ENCODE measurements around the gene BCL11B. TPM values are rescaled to one million over a fixed set of nuclear protein-coding genes. Genes with fewer than 3 reads are reported as not detected.

BCL11B gene
- total RNA-seq, 1 donor from 2014 or later: 0.85 TPM

DNA sequence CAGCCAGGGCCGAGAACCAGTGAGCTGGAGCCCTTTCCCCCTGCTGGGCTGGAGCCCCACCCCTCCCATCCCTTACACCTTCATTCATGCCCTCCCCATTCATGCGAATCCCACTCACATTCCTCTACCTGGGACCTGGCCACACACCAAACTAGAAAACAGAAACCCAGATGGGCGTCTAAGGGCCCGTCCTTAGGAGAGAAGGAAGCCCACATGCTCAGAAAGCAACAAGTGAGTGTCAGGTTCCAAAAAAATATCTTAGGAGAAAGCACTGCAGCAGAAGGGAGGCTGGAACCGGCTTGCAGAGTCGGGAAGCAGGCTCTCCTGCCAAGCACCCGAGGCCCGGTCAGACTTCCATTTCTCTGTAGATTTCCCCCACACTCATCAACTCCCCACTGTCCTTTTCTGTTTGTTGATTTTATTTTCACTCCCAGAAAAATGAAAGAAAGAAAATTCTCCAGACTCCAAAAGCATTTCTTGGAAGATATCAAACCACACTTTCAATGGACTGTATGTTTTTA is 13.6 kb downstream of the BCL11B start:
- ATAC-seq (no peak), DNase-seq (ENCODE audit: low spot score) (no peak)
- intact Hi-C loops (cut with DNase I): loop anchor here (10.0 kb wide), 1 partner anchor 1814 kb away; no protein-coding TSS in a partner anchor

- intact Hi-C loops (cut with DNase I): loop anchor here (10.0 kb wide), 1 partner anchor 1813 kb away; no protein-coding TSS in a partner anchor
- ATAC-seq (no peak), DNase-seq (ENCODE audit: low spot score) (no peak)
These were observed 14.2 kb downstream of the BCL11B start for GRCh38 chr14:99257673-99258221.

GRCh38 chr14:99257122-99257672 is 14.8 kb downstream of the BCL11B start:
- ATAC-seq: no peak

DNA sequence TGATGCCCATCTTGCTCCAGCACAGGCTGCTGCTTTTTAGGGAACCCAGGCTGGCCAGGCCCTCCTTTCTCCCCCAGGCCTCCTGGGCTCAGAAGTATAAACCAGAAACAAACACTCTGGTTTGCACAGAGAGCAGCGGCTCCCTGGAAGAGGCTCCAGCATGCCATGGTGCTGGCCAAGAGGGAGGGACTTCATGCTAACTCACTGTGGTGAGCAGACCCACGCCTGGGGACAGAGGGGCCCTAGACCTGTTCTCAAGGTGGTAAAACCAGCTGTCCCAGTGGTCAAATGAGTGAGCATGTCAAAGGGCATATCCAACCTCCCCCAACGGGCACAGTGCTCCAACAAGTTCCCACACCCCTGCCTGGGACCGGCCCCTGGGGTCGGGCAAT is 15.5 kb downstream of the BCL11B start:
- DNase-seq (ENCODE audit: low spot score) (no peak), ATAC-seq (no peak)
- intact Hi-C loops (cut with DNase I): loop anchor here (10.0 kb wide), 1 partner anchor 1812 kb away; no protein-coding TSS in a partner anchor

More at GRCh38 chr14:99257122-99257672, 14.8 kb downstream of the BCL11B start:
- no peak for DNase-seq (ENCODE audit: low spot score)
- intact Hi-C loops (cut with DNase I): loop anchor here (10.0 kb wide), 1 partner anchor 1812 kb away; no protein-coding TSS in a partner anchor

DNA sequence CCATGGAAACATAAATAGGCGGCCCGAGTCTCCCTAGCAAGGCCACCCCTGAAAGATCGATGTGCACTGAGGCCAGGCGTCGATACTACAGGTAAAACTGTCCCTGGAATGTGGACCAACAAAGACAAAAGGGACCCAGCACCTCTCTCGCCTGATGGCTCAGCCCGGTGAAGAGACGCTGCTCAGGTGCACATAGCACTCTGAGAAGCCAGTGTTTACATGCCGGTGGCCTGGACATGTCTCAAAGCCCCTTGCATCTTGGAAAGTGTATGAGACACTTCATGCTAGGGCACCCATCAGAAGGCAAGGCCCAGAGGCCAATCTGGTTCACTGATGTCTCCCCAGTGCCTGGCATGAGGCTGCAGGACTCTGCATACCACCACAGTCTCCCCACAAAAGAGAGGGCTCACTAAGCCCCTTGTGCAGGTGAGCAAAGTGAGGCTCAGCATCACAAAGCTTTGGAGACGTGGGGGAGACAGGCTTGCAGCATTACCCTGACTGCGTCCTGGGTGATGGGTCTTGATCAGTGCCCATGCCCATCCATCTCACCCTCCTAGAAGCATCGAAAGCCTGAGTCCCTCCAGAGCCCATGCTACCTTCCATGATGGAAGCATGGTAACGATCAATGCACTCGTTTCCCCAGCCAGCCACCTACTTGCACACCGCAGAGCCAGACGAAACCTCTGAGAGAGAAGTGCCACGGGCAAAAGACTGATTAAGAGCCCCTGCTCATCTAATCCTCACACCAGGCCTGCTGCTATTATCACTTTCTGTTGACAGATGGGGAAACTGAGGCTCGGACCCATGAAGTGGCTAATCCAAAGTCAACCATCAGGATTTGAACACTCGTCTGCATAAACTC is 16.1 kb downstream of the BCL11B start:
- DNase-seq (ENCODE audit: low spot score) (no peak), ATAC-seq (no peak)
- intact Hi-C loops (cut with DNase I): loop anchor here (10.0 kb wide), 1 partner anchor 1811 kb away; no protein-coding TSS in a partner anchor

DNA sequence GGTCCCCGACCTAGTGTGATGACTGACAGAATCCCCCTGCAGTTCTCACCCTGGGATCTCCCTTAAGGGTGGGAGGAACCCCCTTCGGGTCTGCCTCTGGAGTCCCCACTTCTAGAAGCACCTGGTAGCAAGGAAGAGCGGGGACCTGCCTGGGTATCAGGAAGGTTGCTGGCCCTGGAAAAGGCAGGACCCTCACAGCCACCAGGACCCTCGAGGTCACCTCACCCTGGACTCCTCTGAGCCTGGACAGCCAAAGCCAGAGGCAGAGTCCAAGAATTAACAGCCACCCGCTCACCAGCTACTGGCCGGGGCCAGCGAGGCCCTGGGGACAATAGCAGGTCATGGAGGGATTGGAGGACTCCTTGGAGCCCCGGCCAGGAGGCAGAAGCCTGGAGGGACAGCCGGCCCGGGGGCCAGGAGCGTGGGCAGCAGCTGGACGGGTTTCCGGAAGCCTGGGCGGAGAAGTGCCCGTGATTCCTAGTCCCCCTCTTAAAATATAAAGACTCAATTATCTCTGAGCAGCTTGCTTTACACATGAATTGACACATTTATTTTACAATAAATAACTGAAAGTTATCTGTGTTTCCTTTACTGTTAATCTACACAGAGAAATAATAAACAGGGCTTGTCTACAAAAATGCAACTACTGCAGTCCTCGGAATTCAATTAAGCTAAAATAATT is 17.5 kb downstream of the BCL11B start:
- intact Hi-C loops (cut with DNase I): loop anchor here (10.0 kb wide), 1 partner anchor 1810 kb away; no protein-coding TSS in a partner anchor
- ATAC-seq (no peak), DNase-seq (ENCODE audit: low spot score) (no peak)

- no peak for DNase-seq (ENCODE audit: low spot score)
- intact Hi-C loops (cut with DNase I): loop anchor here (10.0 kb wide), 1 partner anchor 1809 kb away; no protein-coding TSS in a partner anchor
- no peak for ATAC-seq
These were observed 18.1 kb downstream of the BCL11B start for GRCh38 chr14:99253890-99254289.

- DNase-seq (ENCODE audit: low spot score): no peak
- intact Hi-C loops (cut with DNase I): loop anchor here (10.0 kb wide), 1 partner anchor 1808 kb away; no protein-coding TSS in a partner anchor
- ATAC-seq: no peak
These were observed 18.8 kb downstream of the BCL11B start for GRCh38 chr14:99252940-99253868.

- intact Hi-C loops (cut with DNase I): loop anchor here (10.0 kb wide), 1 partner anchor 1808 kb away; no protein-coding TSS in a partner anchor
- ATAC-seq (no peak), DNase-seq (ENCODE audit: low spot score) (no peak)
These were observed 19.5 kb downstream of the BCL11B start for GRCh38 chr14:99252443-99252939.

DNA sequence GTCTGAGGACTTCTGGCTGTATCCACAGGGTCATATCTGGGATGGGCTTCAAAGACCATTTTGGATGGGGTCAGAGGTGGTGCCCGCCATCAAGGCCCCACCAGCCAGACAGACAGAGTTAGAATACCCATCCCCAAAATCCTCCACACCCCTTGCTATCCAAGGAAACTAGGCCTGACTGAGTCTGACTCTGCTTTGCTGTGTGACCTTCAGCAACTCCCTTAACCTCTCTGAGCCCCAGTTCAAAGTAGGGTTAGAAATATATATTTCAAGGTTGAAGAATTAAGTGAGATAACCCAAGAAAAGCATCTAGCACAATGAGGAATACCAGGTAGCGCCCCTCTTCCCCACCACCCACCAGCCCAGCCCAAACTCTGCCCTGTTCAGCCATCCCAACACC is 20.3 kb downstream of the BCL11B start:
- intact Hi-C loops (cut with DNase I): loop anchor here (10.0 kb wide), 1 partner anchor 1807 kb away; no protein-coding TSS in a partner anchor
- ATAC-seq: no peak
- no peak for DNase-seq (ENCODE audit: low spot score)

DNA sequence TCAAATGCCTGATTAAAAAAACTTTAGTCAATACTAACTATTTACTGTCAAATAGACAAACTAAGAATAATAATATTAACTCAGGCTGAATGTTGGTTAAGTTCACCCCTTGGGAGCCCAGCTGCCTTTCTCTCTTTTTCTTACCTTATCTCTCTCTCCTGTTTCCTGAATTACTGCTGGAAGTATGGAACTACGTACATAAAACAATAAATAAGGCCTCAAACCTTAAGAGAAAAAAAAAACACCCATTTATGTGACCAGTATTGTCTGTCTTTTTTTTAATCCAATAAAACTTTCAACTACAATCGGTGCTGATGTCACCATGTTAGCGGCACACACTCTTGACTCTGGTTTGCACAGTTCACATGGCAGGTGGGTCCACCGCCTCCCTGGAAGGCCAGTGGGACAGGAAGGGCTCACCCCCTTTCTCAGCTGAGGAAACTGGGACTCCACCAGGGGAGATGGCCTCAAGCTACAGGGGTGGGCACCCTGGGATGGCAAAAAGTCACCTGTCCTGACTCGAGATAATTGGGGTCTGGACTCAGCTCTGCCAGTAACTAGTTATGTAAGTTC is 21.3 kb downstream of the BCL11B start:
- ATAC-seq (no peak), DNase-seq (ENCODE audit: low spot score) (no peak)
- intact Hi-C loops (cut with DNase I): loop anchor here (10.0 kb wide), 1 partner anchor 1806 kb away; no protein-coding TSS in a partner anchor

DNA sequence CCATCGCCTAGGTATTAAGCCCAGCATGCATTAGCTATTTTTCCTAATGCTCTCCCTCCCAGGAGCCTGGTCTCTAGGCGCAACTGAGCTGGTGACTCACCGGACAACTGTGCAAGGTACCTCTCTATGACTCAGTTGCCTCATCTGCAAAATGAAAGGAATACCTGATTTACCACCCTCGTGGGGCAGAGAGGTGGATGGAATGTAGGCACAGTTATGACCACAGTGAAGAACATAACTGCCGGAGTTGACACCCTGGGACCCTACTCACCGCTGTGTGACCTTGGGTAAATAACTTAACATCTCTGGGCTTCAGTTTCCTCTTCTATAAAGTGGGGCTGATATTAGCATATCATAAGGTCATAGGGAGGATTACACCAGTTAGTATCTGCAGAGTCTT is 22.6 kb downstream of the BCL11B start:
- intact Hi-C loops (cut with DNase I): no loop called here
- ATAC-seq (no peak), DNase-seq (ENCODE audit: low spot score) (no peak)

DNA sequence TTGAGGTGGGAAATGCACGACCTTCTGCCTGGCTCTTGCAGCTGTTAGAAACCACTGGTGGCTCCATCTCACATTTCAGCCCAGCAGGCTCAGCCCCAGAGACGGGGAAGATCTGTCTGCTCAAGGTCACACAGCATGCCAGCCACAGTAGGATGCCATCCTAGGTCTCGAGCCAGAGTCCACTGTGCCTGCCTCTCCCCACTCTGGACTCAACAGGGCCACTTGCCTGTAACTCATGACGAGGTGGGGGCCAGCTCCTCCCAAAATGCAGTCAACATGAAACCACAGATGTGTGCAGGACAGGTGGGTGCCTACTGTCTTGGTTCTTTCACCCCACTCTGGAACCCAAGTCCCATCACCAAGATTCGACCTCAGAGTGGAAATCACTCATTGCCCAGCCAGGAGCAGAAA is 23.2 kb downstream of the BCL11B start:
- intact Hi-C loops (cut with DNase I): no loop called here

GRCh38 chr14:99247772-99248171 is 24.2 kb downstream of the BCL11B start:
- ATAC-seq (no peak), DNase-seq (ENCODE audit: low spot score) (no peak)
- intact Hi-C loops (cut with DNase I): no loop called here

More for the DNA sequence above, 23.2 kb downstream of the BCL11B start:
- DNase-seq (ENCODE audit: low spot score): no peak
- ATAC-seq: no peak

DNA sequence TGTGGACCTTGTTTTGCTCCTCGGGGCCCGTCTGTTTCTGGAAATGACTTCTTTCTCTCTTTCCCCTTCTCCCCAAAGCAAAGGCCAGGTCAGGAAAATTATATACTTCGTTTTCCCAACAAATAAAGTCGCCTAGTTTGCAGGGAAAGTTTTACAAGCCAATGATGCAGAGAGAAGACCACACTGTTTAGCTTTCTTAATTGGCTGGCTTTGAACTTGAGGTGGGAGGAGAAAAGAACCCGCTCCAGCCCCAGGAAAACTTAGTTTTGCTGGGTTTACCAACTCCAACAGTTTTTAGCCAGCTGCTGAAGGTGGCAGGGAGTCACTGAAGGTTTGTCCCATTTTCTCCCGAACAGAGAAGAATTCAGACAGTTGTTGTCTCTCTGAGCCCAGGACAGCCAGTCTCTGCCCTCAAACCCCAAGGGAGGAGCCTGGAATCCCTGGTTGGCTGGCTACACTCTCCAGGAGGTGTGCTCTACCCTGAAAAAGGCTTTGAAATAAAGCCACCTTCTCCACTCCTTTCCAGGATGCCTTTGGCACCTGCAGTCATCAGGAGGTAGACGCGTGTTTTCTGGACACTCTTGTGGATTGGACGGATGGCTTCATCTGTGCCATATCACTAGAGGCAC is 24.8 kb downstream of the BCL11B start:
- intact Hi-C loops (cut with DNase I): no loop called here
- DNase-seq (ENCODE audit: low spot score) (no peak), ATAC-seq (no peak)

GRCh38 chr14:99246536-99247097 is 25.4 kb downstream of the BCL11B start:
- intact Hi-C loops (cut with DNase I): no loop called here
- ATAC-seq: no peak
- DNase-seq (ENCODE audit: low spot score): no peak
